HG02870 (cell line): ENCODE data around the gene CCDC142.
"Not testable (repeated sequence)": the region's sequence is repeated elsewhere in the genome, so short reads cannot be mapped to it uniquely, and the experiment has no call there.

Experiments used
- ATAC-seq: cut with Tn5 transposase; IDR thresholded peaks from one replicate; pipeline ENCODE4 v1.9.1; 2021; ENCODE audit warnings: mild to moderate bottlenecking, moderate library complexity; ENCODE audit not compliant: unreplicated experiment

CCDC142 gene

GRCh38 chr2:74472086-74472944 is 10.5 kb downstream of the CCDC142 start, which contains the start of gene MRPL53:
Gene MRPL53, minus strand, starts transcription at chr2:74472680. Its CDS starts 20 bp downstream, at chr2:74472660.
- peak; percentile 80 for ATAC-seq

- ATAC-seq, result no peak
Observed at GRCh38 chr2:74471332-74472065, 11.3 kb downstream of the CCDC142 start.

GRCh38 chr2:74470742-74471141 is 12.1 kb downstream of the CCDC142 start:
- not testable (repeated sequence) for ATAC-seq

- ATAC-seq, result no peak
Observed at GRCh38 chr2:74464406-74464805, 18.4 kb downstream of the CCDC142 start.

GRCh38 chr2:74462786-74463105 is 20.1 kb downstream of the CCDC142 start:
- ATAC-seq, result no peak

- no peak for ATAC-seq
Observed at GRCh38 chr2:74462054-74462785, 20.6 kb downstream of the CCDC142 start.

GRCh38 chr2:74461187-74462053 is 21.4 kb downstream of the CCDC142 start:
- ATAC-seq, result no peak

- not testable (repeated sequence) for ATAC-seq
Observed at GRCh38 chr2:74460187-74460586, 22.6 kb downstream of the CCDC142 start.

GRCh38 chr2:74459503-74460118 is 23.2 kb downstream of the CCDC142 start:
- not testable (repeated sequence) for ATAC-seq

- ATAC-seq, result no peak
Observed at GRCh38 chr2:74458938-74459363, 23.8 kb downstream of the CCDC142 start.

- peak; percentile 82 for ATAC-seq
Observed at GRCh38 chr2:74458132-74458937, 24.5 kb downstream of the CCDC142 start, which contains the start of gene WBP1. Gene WBP1, plus strand, starts transcription at chr2:74458438. Its CDS starts 165 bp downstream, at chr2:74458603.

- ATAC-seq, result peak; percentile 31
Observed at GRCh38 chr2:74457549-74458131, 25.2 kb downstream of the CCDC142 start.

- no peak for ATAC-seq
Observed at GRCh38 chr2:74457129-74457548, 25.7 kb downstream of the CCDC142 start.

GRCh38 chr2:74454654-74455511 is 27.9 kb downstream of the CCDC142 start, which contains the start of gene INO80B:
Gene INO80B, plus strand, starts transcription at chr2:74455087. Its CDS starts 30 bp downstream, at chr2:74455117.
- ATAC-seq, result peak; percentile 32

- no peak for ATAC-seq
Observed at GRCh38 chr2:74450570-74451190, 32.1 kb downstream of the CCDC142 start.

GRCh38 chr2:74448771-74449170 is 34.0 kb downstream of the CCDC142 start:
- ATAC-seq, result no peak
